Body of pancreas (tissue), 4 donors: Measurements from ENCODE around the gene SPATS2L. TPM values are rescaled to one million over a fixed set of nuclear protein-coding genes. Genes with fewer than 3 reads are reported as not detected.

Experiments used
- ATAC-seq: fragments of 150-250 bp; one replicate; pipeline ENCODE4 v1.9.1; 2016
- DNase-seq, 4 donors: peaks; one replicate each; pipeline ENCODE4 v3.0.0-alpha.2; 2019
- H3K27ac ChIP-seq, 4 donors: fragments of 200-600 bp; sonication (generic); 1 replicate in 3 of 4; 2 replicates in 1 of 4; pipeline versions ENCODE4 v1.5.1 to v1.6.1; 2016 to 2019; ENCODE audit warnings: mild to moderate bottlenecking in 1 of 4, mixed read lengths in 1 of 4, moderate library complexity in 1 of 4
- H3K27me3 ChIP-seq, 2 donors: fragments of 200-600 bp; sonication (generic); one replicate each; pipeline ENCODE4 v1.6.0; 2016; ENCODE audit warnings: mild to moderate bottlenecking in 1 of 2
- H3K36me3 ChIP-seq, 2 donors: fragments of 200-600 bp; sonication (generic); replicated peaks in 1 of 2; 2 replicates each; pipeline ENCODE4 v1.5.1; 2016; ENCODE audit warnings: low read depth in 2 of 2; ENCODE audit not compliant: insufficient read depth in 1 of 2
- H3K4me1 ChIP-seq: fragments of 200-600 bp; sonication (generic); one replicate; pipeline ENCODE4 v1.6.0; 2016
- H3K4me3 ChIP-seq, 2 donors: fragments of 200-600 bp; sonication (generic); 1 replicate in 1 of 2; 2 replicates in 1 of 2; pipeline ENCODE4 v1.5.1; 2016 to 2019
- H3K9me3 ChIP-seq, 3 donors: fragments of 200-600 bp; sonication (generic); 1 replicate in 2 of 3; 2 replicates in 1 of 3; pipeline ENCODE4 v1.5.1; 2016
- POLR2A ChIP-seq, 3 donors: fragments of 450-650 bp; IDR thresholded peaks; one replicate each; pipeline ENCODE4 v1.6.1; 2016; ENCODE audit warnings: antibody characterized with exemption in 3 of 3, mild to moderate bottlenecking in 2 of 3
- WGBS, 2 donors: methylation state at CpG; one replicate each; pipeline ENCODE4 v1.1.5; 2017; 5-methylcytosine and 5-hydroxymethylcytosine counted together
- intact Hi-C: fragments of 100-400 bp; cut with DNase I; formaldehyde crosslinking; loops from one replicate; pipeline ENCODE4 v1.15.1; 2023
- total RNA-seq, 2 donors: library from RNA; depleted of rRNA; stranded (reverse); fragments of >200 nt; gene quantifications; one replicate each; pipeline ENCODE4 v1.1.0, GENCODE V29; 2016
- TF ChIP-seq, protein P1 (sequence below), 7 experiments: fragments of 450-650 bp in 4 of 7; fragments of 200-600 bp in 3 of 7; sonication (generic) in 3 of 7; IDR thresholded peaks; one replicate each; pipeline ENCODE4 v1.5.1; 2016 to 2019; ENCODE audit warnings: antibody characterized with exemption in 7 of 7

SPATS2L gene
- total RNA-seq, 2 donors from 2014 or later = 39.2 to 49.8 TPM

- H3K9me3 ChIP-seq = no peaks in the 10 kb centered on the region
- peaks cover 30% of the 10 kb centered on the region for H3K4me1 ChIP-seq
- no peaks in the 10 kb centered on the region for H3K27me3 ChIP-seq
- no peak for DNase-seq
- H3K36me3 ChIP-seq = no peaks in the 10 kb centered on the region
- intact Hi-C loops = no loop called here
- no peak overlapping the region for H3K4me3 ChIP-seq
- peak overlapping the region in 3 of 4 donors; percentile 3 to 79 (median 22) for H3K27ac ChIP-seq
- ATAC-seq = no peak
- WGBS, 2 donors = 48 to 58% methylated on average over 6 of the region's 6 CpGs
- TF ChIP-seq POLR2A (IDR thresholded peaks at IDR 0.05) = no peak
- TF ChIP-seq, protein P1, sequence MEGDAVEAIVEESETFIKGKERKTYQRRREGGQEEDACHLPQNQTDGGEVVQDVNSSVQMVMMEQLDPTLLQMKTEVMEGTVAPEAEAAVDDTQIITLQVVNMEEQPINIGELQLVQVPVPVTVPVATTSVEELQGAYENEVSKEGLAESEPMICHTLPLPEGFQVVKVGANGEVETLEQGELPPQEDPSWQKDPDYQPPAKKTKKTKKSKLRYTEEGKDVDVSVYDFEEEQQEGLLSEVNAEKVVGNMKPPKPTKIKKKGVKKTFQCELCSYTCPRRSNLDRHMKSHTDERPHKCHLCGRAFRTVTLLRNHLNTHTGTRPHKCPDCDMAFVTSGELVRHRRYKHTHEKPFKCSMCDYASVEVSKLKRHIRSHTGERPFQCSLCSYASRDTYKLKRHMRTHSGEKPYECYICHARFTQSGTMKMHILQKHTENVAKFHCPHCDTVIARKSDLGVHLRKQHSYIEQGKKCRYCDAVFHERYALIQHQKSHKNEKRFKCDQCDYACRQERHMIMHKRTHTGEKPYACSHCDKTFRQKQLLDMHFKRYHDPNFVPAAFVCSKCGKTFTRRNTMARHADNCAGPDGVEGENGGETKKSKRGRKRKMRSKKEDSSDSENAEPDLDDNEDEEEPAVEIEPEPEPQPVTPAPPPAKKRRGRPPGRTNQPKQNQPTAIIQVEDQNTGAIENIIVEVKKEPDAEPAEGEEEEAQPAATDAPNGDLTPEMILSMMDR (IDR thresholded peaks at IDR 0.05) = no peak
These were observed 15.5 kb downstream of the SPATS2L start for GRCh38 chr2:200321780-200322534.

DNA sequence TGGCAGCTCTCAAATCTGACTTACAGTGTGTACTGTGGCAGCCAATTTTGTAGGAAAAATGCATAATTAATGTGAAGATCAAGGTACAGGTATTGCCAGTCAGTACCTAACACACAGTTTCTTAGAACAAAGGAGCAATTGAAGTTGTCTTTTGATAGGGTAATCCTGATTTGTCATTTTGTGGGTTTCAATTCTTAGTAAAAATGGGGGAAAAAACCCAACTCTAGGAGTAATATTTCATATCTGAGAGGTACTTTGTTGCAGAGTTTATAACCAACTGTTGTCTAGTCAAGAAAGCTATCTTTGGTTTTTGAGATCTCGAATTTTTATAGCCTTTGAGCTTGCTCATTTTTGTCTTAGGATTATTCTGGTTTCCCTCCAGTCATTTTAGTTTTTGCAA lies 16.1 kb downstream of the SPATS2L start:
- ATAC-seq (no peak), DNase-seq (no peak)
- Histone ChIP-seq H3K9me3 (no peaks in the 10 kb centered on the region), H3K4me1 (peaks cover 30% of the 10 kb centered on the region), H3K27ac (peak overlapping the region in 3 of 4 donors; percentile 3 to 79 (median 22)), H3K36me3 (no peaks in the 10 kb centered on the region), H3K4me3 (no peak overlapping the region), H3K27me3 (no peaks in the 10 kb centered on the region)
- intact Hi-C loops = no loop called here
- 72 to 81% methylated on average over 1 of the region's 1 CpG for WGBS, 2 donors
- no peak for TF ChIP-seq POLR2A (IDR thresholded peaks at IDR 0.05)
- TF ChIP-seq, protein P1 (IDR thresholded peaks at IDR 0.05) = no peak

- H3K36me3 ChIP-seq = no peaks in the 10 kb centered on the region
- 63 to 78% methylated on average over 1 of the region's 1 CpG for WGBS, 2 donors
- no peak overlapping the region for H3K4me3 ChIP-seq
- no peaks in the 10 kb centered on the region for H3K27me3 ChIP-seq
- no peak for TF ChIP-seq POLR2A (IDR thresholded peaks at IDR 0.05)
- TF ChIP-seq, protein P1 (IDR thresholded peaks at IDR 0.05) = no peak
- intact Hi-C loops = no loop called here
- ATAC-seq = no peak
- peaks cover 27% of the 10 kb centered on the region for H3K4me1 ChIP-seq
- no peaks in the 10 kb centered on the region for H3K9me3 ChIP-seq
- DNase-seq = no peak
- H3K27ac ChIP-seq = peak overlapping the region in 1 of 4 donors; percentile 22
These were observed 17.9 kb downstream of the SPATS2L start for GRCh38 chr2:200324362-200324761.

DNA sequence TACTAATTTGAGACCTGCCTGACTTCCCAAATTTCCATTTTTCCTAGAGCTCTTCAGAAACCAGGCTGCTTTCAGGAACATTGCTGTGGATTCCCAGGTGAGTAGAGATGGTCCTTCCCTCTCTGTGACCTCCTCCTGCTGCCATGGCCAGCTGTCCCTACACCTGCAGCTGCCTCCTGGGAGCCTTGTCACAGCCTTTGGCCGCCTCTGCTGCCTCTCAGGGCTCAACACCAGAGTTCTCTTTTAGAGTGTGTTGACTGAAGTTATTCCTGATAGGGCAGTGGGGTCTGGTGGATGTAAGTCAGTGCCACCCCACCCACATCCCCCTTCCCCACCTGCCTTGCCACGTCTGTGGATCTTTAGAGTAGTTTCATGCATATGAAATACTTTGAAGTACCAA lies 22.9 kb downstream of the SPATS2L start:
- Histone ChIP-seq H3K27ac (no peak overlapping the region), H3K9me3 (no peaks in the 10 kb centered on the region), H3K4me3 (no peak overlapping the region), H3K36me3 (no peaks in the 10 kb centered on the region), H3K4me1 (peaks cover 17% of the 10 kb centered on the region), H3K27me3 (no peaks in the 10 kb centered on the region)
- TF ChIP-seq, protein P1 (IDR thresholded peaks at IDR 0.05) = no peak
- intact Hi-C loops = no loop called here
- DNase-seq = no peak
- no peak for ATAC-seq
- WGBS, 2 donors = 73 to 88% methylated on average over 2 of the region's 2 CpGs

DNA sequence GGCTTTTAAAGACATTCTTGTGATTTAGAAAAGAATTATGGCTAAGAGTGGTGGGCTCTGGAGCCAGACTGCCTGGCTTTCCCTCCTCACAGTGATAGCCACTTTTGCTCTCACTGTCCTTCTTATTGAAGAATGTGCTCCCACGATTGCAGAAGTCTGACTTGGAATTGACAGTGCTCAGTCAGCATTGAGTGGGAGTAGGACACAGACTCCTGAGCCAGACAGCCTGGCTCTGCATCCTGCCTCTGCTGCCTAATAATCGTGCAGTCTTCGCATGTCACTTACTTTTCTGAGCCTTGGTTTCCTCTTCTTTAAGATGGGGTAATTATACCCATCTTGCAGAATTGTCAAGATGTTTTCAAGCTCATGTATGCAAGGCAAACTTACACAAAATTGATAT lies 23.3 kb downstream of the SPATS2L start:
- H3K9me3 ChIP-seq = no peaks in the 10 kb centered on the region
- H3K27ac ChIP-seq = no peak overlapping the region
- intact Hi-C loops = no loop called here
- no peaks in the 10 kb centered on the region for H3K27me3 ChIP-seq
- no peaks in the 10 kb centered on the region for H3K36me3 ChIP-seq
- peaks cover 17% of the 10 kb centered on the region for H3K4me1 ChIP-seq
- ATAC-seq (no peak), DNase-seq (no peak)
- H3K4me3 ChIP-seq = no peak overlapping the region
- no peak for TF ChIP-seq POLR2A (IDR thresholded peaks at IDR 0.05)
- TF ChIP-seq, protein P1 (IDR thresholded peaks at IDR 0.05) = no peak
- 66 to 72% methylated on average over 3 of the region's 3 CpGs for WGBS, 2 donors
